ENCODE data around the gene ZNF358. TPM values are rescaled to one million over a fixed set of nuclear protein-coding genes. Genes with fewer than 3 reads are reported as not detected.

Gene ZNF358
- total RNA-seq (2014; rRNA removed; shearing (Covaris generic)): 4.2 and 5.6 TPM in 2 replicates

DNA sequence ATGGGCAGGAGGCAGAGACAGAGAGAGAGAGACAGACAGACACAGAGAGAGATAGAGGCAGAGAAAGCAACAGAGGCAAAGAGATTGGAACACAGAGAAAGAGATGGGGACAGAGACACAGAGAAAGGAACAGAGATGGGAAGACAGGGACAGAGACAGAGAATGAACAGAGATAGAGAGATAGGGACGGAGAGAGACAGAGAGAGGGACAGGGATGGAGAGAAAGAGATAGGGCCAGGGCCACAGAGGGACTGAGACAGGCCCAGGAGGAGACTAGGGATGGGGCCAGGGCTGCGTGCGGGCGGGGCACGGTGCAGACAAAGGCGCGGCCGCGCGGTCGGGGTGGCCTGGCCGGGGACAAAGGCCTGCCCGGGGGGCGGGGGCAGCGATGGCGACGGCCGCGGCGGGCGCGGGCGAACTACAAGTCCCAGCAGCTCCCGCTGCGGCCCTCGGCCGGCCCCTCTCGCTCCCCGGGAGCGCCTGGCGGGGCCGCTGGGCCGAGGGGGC is at the start of gene ZNF358:
Gene ZNF358 (plus strand): TSS at position 459 of the 507 bp plus-strand sequence. CDS start 3,140 bp downstream, outside the sequence.
- DNase-seq (ENCODE audit: low spot score): no peak

DNA sequence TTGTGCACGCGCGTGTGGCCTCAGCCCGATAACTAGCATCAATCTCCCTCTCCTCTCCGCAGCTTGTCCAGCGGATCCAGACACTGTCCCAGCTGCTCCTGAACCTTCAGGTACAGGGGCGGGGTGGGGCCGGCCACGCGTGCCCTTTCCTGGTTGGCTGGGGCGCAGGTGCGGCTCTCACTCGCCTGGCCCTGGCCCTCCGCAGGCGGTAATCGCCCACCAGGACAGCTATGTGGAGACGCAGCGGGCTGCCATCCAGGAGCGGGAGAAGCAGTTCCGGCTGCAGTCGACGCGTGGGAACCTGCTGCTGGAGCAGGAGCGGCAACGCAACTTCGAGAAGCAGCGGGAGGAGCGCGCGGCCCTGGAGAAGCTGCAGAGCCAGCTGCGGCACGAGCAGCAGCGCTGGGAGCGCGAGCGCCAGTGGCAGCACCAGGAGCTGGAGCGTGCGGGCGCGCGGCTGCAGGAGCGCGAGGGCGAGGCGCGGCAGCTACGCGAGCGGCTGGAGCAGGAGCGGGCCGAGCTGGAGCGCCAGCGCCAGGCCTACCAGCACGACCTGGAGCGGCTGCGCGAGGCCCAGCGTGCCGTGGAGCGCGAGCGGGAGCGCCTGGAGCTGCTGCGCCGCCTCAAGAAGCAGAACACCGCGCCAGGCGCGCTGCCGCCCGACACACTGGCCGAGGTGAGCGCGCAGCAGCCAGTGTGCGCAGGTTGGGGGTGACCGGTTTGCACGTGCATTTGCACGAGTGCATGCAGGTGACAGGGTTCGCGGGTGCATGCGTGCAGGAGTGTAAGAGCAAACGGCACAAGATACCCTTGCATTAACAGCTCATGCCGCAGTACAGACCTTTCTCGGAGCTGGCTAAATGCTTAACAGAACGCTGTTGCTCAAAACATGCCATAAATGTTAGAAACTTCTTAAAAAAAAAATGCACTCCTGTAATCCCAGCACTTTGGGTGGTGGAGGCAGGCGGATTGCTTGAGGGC is 48.6 kb upstream of the ZNF358 start:
- no peak for DNase-seq (ENCODE audit: low spot score)

DNA sequence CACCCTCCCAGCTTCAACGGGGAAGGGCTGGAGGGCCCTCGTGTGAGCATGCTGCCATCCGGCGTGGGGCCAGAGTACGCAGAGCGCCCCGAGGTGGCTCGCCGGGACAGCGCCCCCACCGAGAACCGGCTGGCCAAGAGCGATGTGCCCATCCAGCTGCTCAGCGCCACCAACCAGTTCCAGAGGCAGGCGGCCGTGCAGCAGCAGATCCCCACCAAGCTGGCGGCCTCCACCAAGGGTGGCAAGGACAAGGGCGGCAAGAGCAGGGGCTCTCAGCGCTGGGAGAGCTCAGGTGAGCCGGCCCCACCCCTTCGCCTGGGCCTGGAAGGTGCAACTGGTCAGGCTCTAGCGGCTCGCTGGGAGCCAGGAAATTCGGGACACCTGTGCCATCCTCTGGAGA is 47.1 kb upstream of the ZNF358 start:
- no peak for DNase-seq (ENCODE audit: low spot score)

DNA sequence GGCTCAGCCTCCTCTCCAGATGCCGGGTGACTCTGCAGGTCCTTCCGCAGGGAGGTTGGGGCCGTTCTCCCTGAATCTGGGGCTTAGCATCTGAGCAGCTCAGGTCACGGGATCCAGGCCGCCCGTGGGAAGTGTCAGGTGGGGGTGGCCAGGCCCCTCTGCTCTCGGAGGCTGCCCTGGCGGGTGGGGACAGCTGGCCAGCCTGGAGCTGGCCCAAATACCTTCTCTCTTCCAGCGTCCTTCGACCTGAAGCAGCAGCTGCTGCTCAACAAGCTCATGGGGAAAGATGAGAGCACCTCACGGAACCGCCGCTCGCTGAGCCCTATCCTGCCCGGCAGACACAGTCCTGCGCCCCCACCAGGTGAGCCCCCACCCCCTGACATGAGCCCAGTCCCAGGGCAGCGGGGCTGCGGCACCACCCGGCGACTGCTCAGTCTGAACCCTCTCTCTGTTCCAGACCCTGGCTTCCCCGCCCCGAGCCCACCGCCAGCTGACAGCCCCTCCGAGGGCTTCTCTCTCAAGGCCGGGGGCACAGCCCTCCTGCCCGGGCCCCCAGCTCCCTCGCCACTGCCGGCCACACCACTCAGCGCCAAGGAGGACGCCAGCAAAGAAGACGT is 46.1 kb upstream of the ZNF358 start:
- no peak for DNase-seq (ENCODE audit: low spot score)

DNA sequence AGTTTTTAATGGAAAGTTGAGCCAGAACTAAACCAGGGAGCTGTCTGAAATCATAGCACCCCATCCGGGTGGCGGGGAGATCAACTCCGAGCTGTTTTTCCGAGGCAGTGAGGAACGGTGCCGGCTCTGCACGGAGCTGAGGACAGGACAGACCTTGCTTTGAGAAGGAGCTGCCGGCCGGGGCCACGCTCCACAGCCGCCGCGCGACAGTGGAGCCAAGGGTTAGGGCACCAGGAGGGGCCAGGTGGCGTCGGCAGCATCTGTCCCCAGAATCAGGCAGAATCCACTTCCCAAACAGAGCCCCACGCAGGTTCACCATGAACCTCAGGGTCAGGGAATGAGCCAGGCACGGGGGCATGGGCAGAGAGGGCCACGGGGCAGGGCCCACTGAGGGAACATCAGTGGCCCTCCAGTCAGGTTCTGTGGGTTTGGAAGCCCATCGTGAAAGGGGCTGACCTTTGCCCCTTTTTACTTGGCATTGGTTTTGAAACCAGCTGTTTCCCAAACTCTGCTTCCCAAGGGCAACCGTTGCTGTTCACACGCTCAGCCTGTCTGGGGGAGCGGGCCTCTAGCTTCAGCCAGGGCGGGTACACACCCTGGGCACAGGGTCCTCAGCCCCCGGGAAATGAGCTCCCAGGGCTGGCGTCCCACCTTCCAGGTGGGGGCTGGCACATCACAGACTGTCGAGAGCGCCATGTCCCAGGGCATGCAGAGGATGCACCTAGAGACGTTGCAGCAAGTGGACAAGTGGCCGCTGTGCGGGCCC is 45.2 kb upstream of the ZNF358 start:
- no peak for DNase-seq (ENCODE audit: low spot score)

DNA sequence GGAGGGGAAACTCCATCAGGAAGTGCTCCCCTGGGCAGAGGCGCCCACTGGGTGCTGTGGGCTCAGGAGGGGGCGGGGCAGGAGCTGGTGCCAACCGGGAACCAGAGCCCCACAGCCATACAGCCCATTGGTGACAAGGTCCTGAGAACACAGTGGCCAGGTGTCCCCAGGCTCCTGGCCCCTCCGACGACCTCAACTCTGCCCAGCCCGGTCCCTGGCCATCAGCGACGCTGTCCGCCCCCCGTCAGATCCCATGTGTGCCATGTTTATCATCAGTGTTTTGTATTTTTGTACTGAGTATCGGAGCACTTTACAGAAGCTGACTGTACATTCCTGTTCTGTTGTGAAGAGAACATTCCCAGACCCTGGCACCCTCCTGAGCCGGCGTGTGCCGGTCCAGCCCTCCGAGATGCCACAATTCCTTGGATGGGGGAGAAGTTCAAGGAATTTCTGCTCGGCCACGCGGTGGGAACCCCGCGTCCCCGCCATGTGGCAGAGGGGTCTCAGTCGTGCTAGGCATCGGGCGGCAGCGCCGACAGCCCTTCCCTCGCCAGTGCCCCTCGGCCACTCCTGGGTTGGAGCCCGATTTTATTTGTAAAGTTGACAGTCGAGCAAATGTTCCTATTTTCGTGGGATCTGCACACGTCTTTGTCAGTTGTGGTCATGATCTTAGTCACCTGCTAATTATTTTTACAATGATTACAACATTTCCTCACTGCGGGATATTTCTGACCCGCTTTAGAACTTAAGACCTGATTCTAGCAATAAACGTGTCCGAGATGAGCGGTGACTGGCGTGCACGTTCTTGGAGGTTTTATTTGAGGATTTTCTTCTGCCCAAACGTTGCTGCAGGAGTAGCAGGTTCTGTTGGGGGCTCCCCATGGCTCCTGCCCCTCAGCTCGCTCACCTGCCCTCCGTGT is 43.9 kb upstream of the ZNF358 start:
- no peak for DNase-seq (ENCODE audit: low spot score)

DNA sequence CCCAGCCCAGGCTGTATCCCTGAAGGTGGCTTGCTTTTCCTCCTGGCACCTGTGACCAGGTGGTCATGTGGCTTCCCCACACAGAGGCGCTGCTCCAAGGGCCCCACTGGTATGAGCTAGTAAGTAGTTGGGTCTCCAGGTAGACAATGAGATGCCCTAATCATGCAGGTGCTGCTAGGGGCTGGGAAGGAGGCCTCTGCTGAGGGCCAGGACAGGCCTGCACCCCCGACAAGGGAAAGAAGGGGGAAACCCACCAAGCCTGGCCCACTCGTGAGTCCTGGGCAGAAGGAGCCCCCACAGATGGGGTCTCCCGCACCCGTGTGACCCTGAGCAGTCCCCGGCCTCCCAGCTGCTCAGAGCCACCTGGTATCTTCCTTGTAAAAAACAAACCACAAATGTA is 40.2 kb upstream of the ZNF358 start:
- no peak for DNase-seq (ENCODE audit: low spot score)

DNA sequence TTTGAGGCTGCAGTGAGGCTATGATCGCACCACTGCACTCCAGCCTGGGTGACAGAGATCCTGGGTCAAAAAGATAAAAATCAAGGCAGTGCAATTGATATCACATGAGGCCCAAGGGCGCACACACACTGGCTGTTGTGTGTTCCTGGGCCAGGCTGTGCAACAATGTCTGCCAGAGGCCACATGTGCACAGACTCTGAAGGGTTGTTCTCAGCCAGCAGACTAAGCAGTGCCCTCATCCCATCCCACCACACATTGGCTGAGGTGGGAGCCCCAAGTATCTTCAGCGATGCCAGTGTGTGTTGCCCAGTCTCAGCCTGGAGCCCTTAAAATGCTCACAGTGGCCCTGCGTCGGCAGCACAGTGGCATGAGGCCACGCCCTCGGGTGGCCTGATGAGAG is 39.7 kb upstream of the ZNF358 start:
- no peak for DNase-seq (ENCODE audit: low spot score)

DNA sequence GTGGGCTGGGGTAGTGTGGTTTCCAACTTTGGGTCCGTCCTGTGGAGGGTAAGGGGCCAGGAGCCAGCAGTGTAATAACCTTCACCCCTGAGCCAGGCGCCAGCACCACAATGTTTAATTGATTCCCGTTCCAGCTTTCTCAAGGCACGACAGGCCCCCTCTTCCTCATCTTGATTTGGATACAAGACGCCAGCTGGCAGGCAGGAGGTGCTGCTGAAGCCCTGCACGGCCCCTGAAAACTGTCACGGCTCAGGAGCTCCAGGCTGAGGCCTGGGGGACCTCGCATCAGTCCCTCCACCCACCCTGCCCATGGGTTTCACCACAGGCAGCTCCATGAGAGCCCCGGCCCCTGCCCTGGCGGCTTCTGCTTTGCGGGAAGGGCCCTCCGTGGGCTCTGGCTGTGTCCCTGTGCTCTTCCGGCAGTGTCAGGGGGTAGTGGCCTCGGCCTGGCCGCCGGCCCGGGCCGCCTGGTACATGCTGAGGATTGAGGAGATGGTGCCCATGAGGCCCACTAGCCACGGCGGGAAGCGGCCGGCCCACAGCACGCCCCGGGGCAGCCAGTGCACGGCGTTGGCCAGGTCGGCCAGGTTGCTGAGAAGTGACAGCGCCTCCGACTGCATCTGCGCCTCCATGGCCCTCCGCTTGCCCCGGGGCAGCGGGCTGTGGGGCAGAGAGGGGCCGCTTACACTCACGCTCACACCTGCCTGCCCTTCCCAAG is 39.0 kb upstream of the ZNF358 start:
- DNase-seq (ENCODE audit: low spot score): no peak

DNA sequence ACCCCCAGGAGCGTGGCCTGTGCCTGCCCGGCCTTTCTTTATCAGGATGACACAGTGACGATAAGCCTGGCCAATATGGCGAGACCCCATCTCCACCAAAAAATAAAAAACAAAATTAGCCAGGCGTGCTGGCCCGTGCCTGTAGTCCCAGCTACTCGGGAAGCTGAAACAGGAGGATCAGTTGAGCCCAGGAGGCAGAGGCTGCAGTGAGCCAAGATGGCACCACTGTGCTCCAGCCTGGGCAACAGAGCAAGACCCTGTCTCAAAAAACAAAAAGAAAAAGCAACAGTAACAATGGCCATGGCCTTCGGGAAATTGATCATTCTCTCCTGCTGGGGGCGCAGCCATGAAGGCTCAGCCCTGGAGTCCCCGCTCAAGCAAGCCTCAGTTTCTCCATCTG is 38.1 kb upstream of the ZNF358 start:
- no peak for DNase-seq (ENCODE audit: low spot score)

DNA sequence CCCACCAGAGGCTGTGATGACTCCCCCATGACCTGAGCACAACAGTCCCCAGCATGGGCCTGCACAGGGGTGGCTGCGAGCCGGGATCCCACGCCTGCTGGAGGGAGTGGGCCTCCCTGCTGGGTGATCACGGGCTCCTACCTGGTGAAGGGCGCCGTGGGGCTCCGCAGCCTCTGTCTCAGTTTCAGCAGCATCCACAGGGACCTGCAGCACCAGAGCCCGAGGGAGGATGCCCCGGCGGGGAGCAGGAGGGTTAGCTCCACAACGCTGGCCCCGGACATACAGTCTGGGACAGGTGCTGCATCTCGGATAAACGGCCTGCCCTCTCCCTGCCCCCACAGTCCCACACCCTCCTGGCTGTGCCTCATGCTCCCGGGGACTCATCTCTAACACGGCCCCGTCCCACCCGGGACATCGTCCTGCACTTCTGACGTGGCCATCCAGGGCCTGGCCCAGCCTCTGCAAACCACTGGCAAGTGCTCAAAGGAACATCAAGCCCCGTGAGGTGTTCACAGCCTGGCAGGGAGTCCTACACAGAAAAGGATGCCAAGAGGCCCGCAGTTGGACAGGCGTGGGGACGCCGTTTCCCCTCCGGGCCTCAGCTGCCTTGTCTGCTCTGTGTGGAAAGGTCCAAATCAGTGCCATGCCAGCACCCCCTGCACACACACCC is 37.6 kb upstream of the ZNF358 start:
- DNase-seq (ENCODE audit: low spot score): no peak

DNA sequence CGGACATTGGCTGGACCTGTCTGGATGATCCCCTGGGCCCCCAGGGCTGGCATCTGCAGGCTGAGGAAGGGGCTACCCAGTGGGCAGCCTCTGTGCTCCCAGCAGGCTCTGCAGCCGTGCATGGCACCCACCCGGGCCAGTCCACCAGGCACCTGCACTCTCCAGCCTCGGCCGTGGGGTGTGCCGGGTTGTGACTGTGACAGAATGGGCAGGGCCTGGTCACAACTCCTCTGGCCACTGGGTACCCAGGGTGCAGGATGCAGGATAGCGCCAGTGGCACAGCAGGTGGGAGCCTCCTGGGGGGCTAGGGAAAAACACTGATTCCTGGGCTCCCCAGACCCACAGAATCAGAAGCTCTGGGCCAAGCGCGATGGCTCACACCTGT is 37.1 kb upstream of the ZNF358 start:
- DNase-seq (ENCODE audit: low spot score): no peak

DNA sequence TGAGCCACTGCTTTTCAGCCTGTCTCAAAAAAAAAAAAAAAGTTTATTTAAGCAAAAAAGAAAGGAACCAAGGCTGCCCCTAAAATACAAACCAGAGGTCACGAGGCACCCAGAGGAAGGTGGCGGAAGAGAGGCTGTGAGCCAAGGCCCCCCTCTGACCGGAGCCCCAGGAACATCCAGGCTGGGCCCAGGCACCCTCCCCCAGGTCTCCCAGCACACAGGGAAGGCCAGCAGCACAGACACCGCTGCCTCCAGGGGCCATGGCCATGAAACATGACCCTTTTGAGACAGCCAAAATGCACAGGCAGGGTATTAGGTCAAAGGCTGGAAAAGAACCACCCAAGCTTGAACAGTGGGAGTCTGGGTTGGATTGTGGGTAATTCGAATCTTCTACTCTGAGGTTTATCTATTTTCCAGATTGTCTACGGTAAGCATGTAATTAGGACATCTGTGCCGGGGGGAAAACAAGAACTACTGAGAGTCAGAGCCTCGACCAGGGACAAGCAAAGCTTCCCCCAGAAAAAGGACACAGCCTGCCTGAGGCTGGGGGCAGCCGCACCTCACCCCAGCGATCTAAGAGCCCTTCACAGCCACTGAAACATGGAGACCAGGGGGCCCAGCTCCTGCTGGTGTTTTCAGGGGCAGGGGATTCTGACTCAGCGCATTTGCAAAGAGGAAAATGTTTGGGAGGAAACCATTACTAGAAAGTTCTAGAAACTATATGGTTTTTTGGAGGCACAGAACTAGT is 35.5 kb upstream of the ZNF358 start:
- no peak for DNase-seq (ENCODE audit: low spot score)

DNA sequence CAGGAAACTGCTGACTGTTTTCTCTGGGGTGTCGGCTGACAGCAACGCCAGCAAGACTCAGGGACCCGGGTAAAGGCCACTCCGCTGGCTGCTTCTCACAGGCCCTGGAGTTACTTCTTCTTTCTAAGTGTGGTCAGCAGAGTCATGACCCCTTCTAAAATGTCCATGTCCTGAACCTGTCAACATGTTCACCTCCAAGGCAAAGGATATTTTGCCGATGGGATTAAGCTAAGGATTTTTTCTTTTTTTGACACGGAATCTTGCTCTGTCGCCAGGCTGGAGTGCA is 35.0 kb upstream of the ZNF358 start:
- DNase-seq (ENCODE audit: low spot score): no peak

DNA sequence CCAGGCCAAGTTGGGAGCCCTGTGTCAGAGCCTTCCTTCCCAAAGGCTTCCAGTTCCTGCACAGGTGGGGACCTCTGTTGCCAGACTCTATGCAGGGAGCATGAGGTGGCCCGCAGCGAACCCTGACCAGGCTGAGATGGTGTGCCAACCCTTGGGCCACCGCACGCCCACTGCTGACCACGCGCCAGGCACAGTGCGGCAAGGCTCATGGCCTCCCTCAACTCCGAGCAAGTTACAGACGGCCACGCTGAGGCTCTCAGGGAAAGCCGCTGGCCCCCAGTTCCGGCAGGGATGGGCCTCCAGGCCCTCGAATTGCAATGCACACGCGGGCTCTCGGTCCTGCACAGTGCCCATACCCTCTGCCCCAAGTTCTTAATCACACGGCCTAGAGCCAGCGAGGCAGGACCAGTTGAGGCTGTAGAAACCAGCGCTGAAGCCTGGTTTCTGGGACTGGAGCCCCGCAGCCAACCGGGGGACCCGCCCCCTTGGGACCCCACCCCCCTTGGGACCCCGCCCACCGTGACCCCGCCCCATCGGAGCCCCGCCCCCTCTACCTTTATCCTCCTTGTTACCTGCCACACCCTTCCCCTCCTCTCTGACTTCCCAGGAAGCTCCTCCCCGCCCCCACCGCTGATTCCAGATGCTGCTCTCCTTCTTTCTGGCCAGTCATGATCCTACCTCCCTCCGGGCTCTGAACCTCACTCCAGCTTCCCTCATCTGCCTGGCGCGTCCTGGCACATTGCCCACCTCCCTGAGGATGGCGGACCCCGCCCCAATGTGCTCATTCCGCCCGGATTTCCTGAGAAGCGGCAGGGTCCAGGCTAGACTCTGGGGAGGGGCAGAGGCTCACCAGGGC is 33.1 kb upstream of the ZNF358 start:
- no peak for DNase-seq (ENCODE audit: low spot score)

DNA sequence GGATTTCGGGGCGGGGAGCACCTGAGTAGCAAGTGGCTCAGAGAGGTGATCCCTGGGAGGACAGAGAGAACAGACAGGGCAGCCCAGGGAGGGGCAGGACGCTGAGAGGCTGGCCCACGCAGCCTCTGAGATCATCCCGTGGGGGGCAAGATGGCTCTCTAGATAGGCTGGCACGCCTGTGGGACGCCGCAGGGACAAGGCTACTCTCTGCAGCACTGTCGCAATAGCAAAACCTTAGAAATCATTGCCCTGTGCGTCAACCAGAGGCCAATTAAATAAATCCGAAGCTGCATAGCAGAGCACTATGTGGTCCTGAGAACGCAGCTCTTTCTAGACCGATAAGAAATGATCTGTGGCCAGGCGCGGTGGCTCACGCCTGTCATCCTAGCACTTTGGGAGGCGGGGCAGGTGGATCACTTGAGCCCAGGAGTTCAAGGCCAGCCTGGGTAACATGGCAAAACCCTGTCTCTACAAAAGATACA is 32.1 kb upstream of the ZNF358 start:
- peak; percentile 28 for DNase-seq (ENCODE audit: low spot score)

DNA sequence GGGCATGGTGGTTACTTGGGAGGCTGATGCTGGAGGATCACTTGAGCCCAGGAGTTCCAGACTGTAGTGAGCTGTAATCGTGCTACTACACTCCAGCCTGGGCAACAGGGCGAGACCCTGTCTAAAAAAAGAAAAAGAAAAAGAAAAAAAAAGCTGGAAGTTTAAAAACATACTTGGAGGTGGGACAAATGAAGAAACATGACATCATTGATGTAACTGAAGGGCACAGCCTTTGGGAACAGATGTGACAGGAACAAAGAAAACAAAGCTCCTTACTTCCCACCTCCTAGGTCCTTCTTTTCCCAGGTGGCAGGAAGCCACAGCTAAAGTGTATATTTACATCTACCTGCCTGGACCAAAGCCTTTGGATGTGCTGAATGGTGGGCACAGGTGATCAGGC is 29.0 kb upstream of the ZNF358 start:
- no peak for DNase-seq (ENCODE audit: low spot score)

DNA sequence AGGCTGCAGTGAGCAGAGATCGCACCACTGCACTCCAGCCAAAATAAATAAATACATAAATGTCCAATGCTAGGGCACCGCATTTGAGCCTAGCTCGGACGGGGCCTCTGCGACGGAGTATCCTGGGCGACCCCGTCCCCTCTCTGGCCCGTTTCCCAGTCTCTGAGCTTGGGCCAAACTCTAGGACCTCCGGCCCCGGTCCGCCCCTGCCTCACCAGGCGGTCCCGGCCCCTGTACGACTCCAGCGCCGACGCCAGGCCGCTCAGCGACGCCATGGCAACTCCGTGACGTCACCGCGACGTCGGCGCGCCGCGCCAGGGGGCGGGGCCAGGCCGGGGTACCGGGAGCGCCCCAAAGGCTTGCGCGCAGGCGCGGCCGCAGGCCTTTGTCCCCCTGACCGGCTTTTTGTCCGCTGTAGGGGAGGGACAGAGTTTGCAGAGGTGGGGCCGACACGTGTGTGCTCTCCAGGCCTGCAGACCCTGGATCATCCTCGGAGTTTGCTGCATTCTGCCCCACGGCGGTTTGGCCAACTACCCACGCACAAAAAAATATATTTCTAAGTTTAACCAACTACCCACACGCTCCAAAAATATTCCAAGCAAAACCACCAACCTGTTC is 27.1 kb upstream of the ZNF358 start, which contains the start of gene PEX11G:
Gene PEX11G (minus strand): TSS at position 300 of the 618 bp plus-strand sequence. CDS start 25 bp downstream, at position 275.
- peak; percentile 80 for DNase-seq (ENCODE audit: low spot score)
